ENCODE data around the gene GOLGA2.
"Not testable (repeated sequence)": the region's sequence is repeated elsewhere in the genome, so short reads cannot be mapped to it uniquely, and the experiment has no call there.

Gene GOLGA2

GRCh38 chr9:128293091-128293490, 17.3 kb upstream of the GOLGA2 start:
- H3K27me3 ChIP-seq (replicated peaks; ENCODE audit: control insufficient read depth, insufficient read depth, low read length, poor library complexity, severe bottlenecking): no peaks in the 10 kb centered on the region
- H3K27ac ChIP-seq (ENCODE audit: insufficient read depth, low read length, poor library complexity, severe bottlenecking): no peak overlapping the region
- H3K36me3 ChIP-seq (ENCODE audit: control insufficient read depth, insufficient read depth, low read length): peaks cover 5% of the 10 kb centered on the region
- DNase-seq: no peak
- H3K4me1 ChIP-seq (ENCODE audit: control insufficient read depth, insufficient read depth, low read length, poor library complexity, severe bottlenecking): no peaks in the 10 kb centered on the region
- no peak overlapping the region for H3K4me3 ChIP-seq (ENCODE audit: insufficient read depth, low read depth, low read length, poor library complexity, severe bottlenecking)
- H3K9me3 ChIP-seq (ENCODE audit: control insufficient read depth, low read length): no peaks in the 10 kb centered on the region

- DNase-seq: no peak
- no peaks in the 10 kb centered on the region for H3K4me1 ChIP-seq (ENCODE audit: control insufficient read depth, insufficient read depth, low read length, poor library complexity, severe bottlenecking)
- H3K4me3 ChIP-seq (ENCODE audit: insufficient read depth, low read depth, low read length, poor library complexity, severe bottlenecking): no peak overlapping the region
- H3K27me3 ChIP-seq (replicated peaks; ENCODE audit: control insufficient read depth, insufficient read depth, low read length, poor library complexity, severe bottlenecking): no peaks in the 10 kb centered on the region
- peaks cover 5% of the 10 kb centered on the region for H3K36me3 ChIP-seq (ENCODE audit: control insufficient read depth, insufficient read depth, low read length)
- no peak overlapping the region for H3K27ac ChIP-seq (ENCODE audit: insufficient read depth, low read length, poor library complexity, severe bottlenecking)
- H3K9me3 ChIP-seq (ENCODE audit: control insufficient read depth, low read length): no peaks in the 10 kb centered on the region
Measured at GRCh38 chr9:128292009-128292408, 16.2 kb upstream of the GOLGA2 start.

GRCh38 chr9:128288273-128289004, 12.6 kb upstream of the GOLGA2 start:
- Histone ChIP-seq H3K36me3 (ENCODE audit: control insufficient read depth, insufficient read depth, low read length) (peaks cover 20% of the 10 kb centered on the region), H3K27me3 (replicated peaks; ENCODE audit: control insufficient read depth, insufficient read depth, low read length, poor library complexity, severe bottlenecking) (no peaks in the 10 kb centered on the region), H3K4me3 (ENCODE audit: insufficient read depth, low read depth, low read length, poor library complexity, severe bottlenecking) (no peak overlapping the region), H3K9me3 (ENCODE audit: control insufficient read depth, low read length) (no peaks in the 10 kb centered on the region), H3K4me1 (ENCODE audit: control insufficient read depth, insufficient read depth, low read length, poor library complexity, severe bottlenecking) (no peaks in the 10 kb centered on the region), H3K27ac (ENCODE audit: insufficient read depth, low read length, poor library complexity, severe bottlenecking) (no peak overlapping the region)
- DNase-seq: no peak

GRCh38 chr9:128286440-128286839, 10.6 kb upstream of the GOLGA2 start:
- Histone ChIP-seq H3K9me3 (ENCODE audit: control insufficient read depth, low read length) (no peaks in the 10 kb centered on the region), H3K36me3 (ENCODE audit: control insufficient read depth, insufficient read depth, low read length) (peaks cover 20% of the 10 kb centered on the region), H3K4me1 (ENCODE audit: control insufficient read depth, insufficient read depth, low read length, poor library complexity, severe bottlenecking) (no peaks in the 10 kb centered on the region), H3K27ac (ENCODE audit: insufficient read depth, low read length, poor library complexity, severe bottlenecking) (no peak overlapping the region), H3K4me3 (ENCODE audit: insufficient read depth, low read depth, low read length, poor library complexity, severe bottlenecking) (no peak overlapping the region), H3K27me3 (replicated peaks; ENCODE audit: control insufficient read depth, insufficient read depth, low read length, poor library complexity, severe bottlenecking) (no peaks in the 10 kb centered on the region)
- DNase-seq: no peak

- H3K4me3 ChIP-seq (ENCODE audit: insufficient read depth, low read depth, low read length, poor library complexity, severe bottlenecking): no peak overlapping the region
- DNase-seq: no peak
- H3K36me3 ChIP-seq (ENCODE audit: control insufficient read depth, insufficient read depth, low read length): peaks cover 20% of the 10 kb centered on the region
Measured at GRCh38 chr9:128285033-128285784, 9.4 kb upstream of the GOLGA2 start.

GRCh38 chr9:128282500-128282899, 6.7 kb upstream of the GOLGA2 start:
- DNase-seq: no peak
- Histone ChIP-seq H3K27ac (ENCODE audit: insufficient read depth, low read length, poor library complexity, severe bottlenecking) (no peak overlapping the region), H3K4me1 (ENCODE audit: control insufficient read depth, insufficient read depth, low read length, poor library complexity, severe bottlenecking) (no peaks in the 10 kb centered on the region), H3K36me3 (ENCODE audit: control insufficient read depth, insufficient read depth, low read length) (peaks cover 15% of the 10 kb centered on the region), H3K9me3 (ENCODE audit: control insufficient read depth, low read length) (no peaks in the 10 kb centered on the region), H3K4me3 (ENCODE audit: insufficient read depth, low read depth, low read length, poor library complexity, severe bottlenecking) (no peak overlapping the region), H3K27me3 (replicated peaks; ENCODE audit: control insufficient read depth, insufficient read depth, low read length, poor library complexity, severe bottlenecking) (no peaks in the 10 kb centered on the region)

More at GRCh38 chr9:128285033-128285784, 9.4 kb upstream of the GOLGA2 start:
- Histone ChIP-seq H3K27ac (ENCODE audit: insufficient read depth, low read length, poor library complexity, severe bottlenecking) (no peak overlapping the region), H3K27me3 (replicated peaks; ENCODE audit: control insufficient read depth, insufficient read depth, low read length, poor library complexity, severe bottlenecking) (no peaks in the 10 kb centered on the region), H3K9me3 (ENCODE audit: control insufficient read depth, low read length) (no peaks in the 10 kb centered on the region), H3K4me1 (ENCODE audit: control insufficient read depth, insufficient read depth, low read length, poor library complexity, severe bottlenecking) (no peaks in the 10 kb centered on the region)

- DNase-seq: no peak
- Histone ChIP-seq H3K36me3 (ENCODE audit: control insufficient read depth, insufficient read depth, low read length) (no peaks in the 10 kb centered on the region), H3K27me3 (replicated peaks; ENCODE audit: control insufficient read depth, insufficient read depth, low read length, poor library complexity, severe bottlenecking) (no peaks in the 10 kb centered on the region), H3K27ac (ENCODE audit: insufficient read depth, low read length, poor library complexity, severe bottlenecking) (no peak overlapping the region), H3K9me3 (ENCODE audit: control insufficient read depth, low read length) (no peaks in the 10 kb centered on the region), H3K4me3 (ENCODE audit: insufficient read depth, low read depth, low read length, poor library complexity, severe bottlenecking) (no peak overlapping the region), H3K4me1 (ENCODE audit: control insufficient read depth, insufficient read depth, low read length, poor library complexity, severe bottlenecking) (peaks cover 13% of the 10 kb centered on the region)
Measured at GRCh38 chr9:128280084-128280622, 4.3 kb upstream of the GOLGA2 start.

- not testable (repeated sequence) for H3K9me3 ChIP-seq (ENCODE audit: control insufficient read depth, low read length); H3K27ac ChIP-seq (ENCODE audit: insufficient read depth, low read length, poor library complexity, severe bottlenecking); H3K4me3 ChIP-seq (ENCODE audit: insufficient read depth, low read depth, low read length, poor library complexity, severe bottlenecking); H3K36me3 ChIP-seq (ENCODE audit: control insufficient read depth, insufficient read depth, low read length); DNase-seq; H3K27me3 ChIP-seq (replicated peaks; ENCODE audit: control insufficient read depth, insufficient read depth, low read length, poor library complexity, severe bottlenecking)
- H3K4me1 ChIP-seq (ENCODE audit: control insufficient read depth, insufficient read depth, low read length, poor library complexity, severe bottlenecking): peaks cover 17% of the 10 kb centered on the region
Measured at GRCh38 chr9:128279088-128280073, 3.6 kb upstream of the GOLGA2 start.

GRCh38 chr9:128276574-128277270, 915 bp upstream of the GOLGA2 start:
- peak overlapping the region; percentile 80 for H3K27ac ChIP-seq (ENCODE audit: insufficient read depth, low read length, poor library complexity, severe bottlenecking)
- no peaks in the 10 kb centered on the region for H3K27me3 ChIP-seq (replicated peaks; ENCODE audit: control insufficient read depth, insufficient read depth, low read length, poor library complexity, severe bottlenecking)
- H3K36me3 ChIP-seq (ENCODE audit: control insufficient read depth, insufficient read depth, low read length): no peaks in the 10 kb centered on the region
- no peak for DNase-seq
- peaks cover 17% of the 10 kb centered on the region for H3K4me1 ChIP-seq (ENCODE audit: control insufficient read depth, insufficient read depth, low read length, poor library complexity, severe bottlenecking)
- H3K4me3 ChIP-seq (ENCODE audit: insufficient read depth, low read depth, low read length, poor library complexity, severe bottlenecking): peak overlapping the region; percentile 90
- H3K9me3 ChIP-seq (ENCODE audit: control insufficient read depth, low read length): no peaks in the 10 kb centered on the region
